H1 (cell line): Measurements from ENCODE around the gene VIPR2. TPM values are rescaled to one million over a fixed set of nuclear protein-coding genes. Genes with fewer than 3 reads are reported as not detected.

Experiments
- CTCF ChIA-PET: fragments of 300-600 bp; sonication (Branson Sonifier 250); formaldehyde crosslinking; loops from one replicate; lab custom pipeline; 2021; ENCODE audit not compliant: partially characterized antibody; lab: Charles Lee
- POLR2A ChIA-PET: fragments of 300-600 bp; sonication (Branson Sonifier 250); formaldehyde crosslinking; loops from one replicate; lab custom pipeline; 2021; ENCODE audit warnings: inconsistent platforms; ENCODE audit not compliant: partially characterized antibody; lab: Charles Lee
- DNase-seq, 2 experiments: peaks; one replicate each; pipeline versions ENCODE4 v3.0.0 to v3.0.0-alpha.2; 2010 to 2022; ENCODE audit warnings: low spot score in 2 of 2, low read depth in 1 of 2, mixed read lengths in 1 of 2
- FAIRE-seq: peaks from 2 replicates; lab custom pipeline; 2011; peaks lifted over from hg19 to GRCh38; lab: Jason Lieb, UNC
- H2AFZ ChIP-seq: 2 replicates; pipeline ENCODE4 v1.8.1; 2012; ENCODE audit warnings: low read length, inconsistent platforms
- H2AK5ac ChIP-seq: 2 replicates; pipeline ENCODE4 v1.6.1; 2013; ENCODE audit warnings: low read depth, low read length
- H2BK120ac ChIP-seq: replicated peaks from 2 replicates; pipeline ENCODE3; 2013; ENCODE audit warnings: low read depth, low read length, inconsistent platforms
- H2BK12ac ChIP-seq: 2 replicates; pipeline ENCODE4 v1.6.1; 2013; ENCODE audit warnings: low read depth, low read length
- H2BK15ac ChIP-seq: 2 replicates; pipeline ENCODE4 v1.6.1; 2013; ENCODE audit warnings: low read length
- H2BK20ac ChIP-seq: 2 replicates; pipeline ENCODE4 v1.6.1; 2013; ENCODE audit warnings: low read length
- H2BK5ac ChIP-seq: 2 replicates; pipeline ENCODE4 v1.6.1; 2013; ENCODE audit warnings: low read depth, low read length
- H3K14ac ChIP-seq: 2 replicates; pipeline ENCODE4 v1.6.1; 2013; ENCODE audit warnings: inconsistent platforms; ENCODE audit not compliant: insufficient read length
- H3K18ac ChIP-seq: 2 replicates; pipeline ENCODE4 v1.6.1; 2013; ENCODE audit warnings: low read length; ENCODE audit errors: extremely low read depth
- H3K23ac ChIP-seq: 2 replicates; pipeline ENCODE4 v1.6.1; 2013; ENCODE audit warnings: inconsistent platforms; ENCODE audit not compliant: insufficient read length
- H3K23me2 ChIP-seq: 2 replicates; pipeline ENCODE4 v1.6.1; 2013; ENCODE audit warnings: low read depth, low read length
- H3K27ac ChIP-seq: 2 replicates; pipeline ENCODE4 v1.6.1; 2011; ENCODE audit warnings: low read depth, low read length, inconsistent platforms
- H3K27me3 ChIP-seq, 4 experiments: replicated peaks in 1 of 4; 1 replicate in 1 of 4; 2 replicates in 3 of 4; pipeline versions ENCODE4 v1.6.1 to v1.8.1; 2011 to 2013; ENCODE audit warnings: low read length in 3 of 4, mild to moderate bottlenecking in 3 of 4, inconsistent platforms in 2 of 4, mixed read lengths in 2 of 4, moderate library complexity in 1 of 4; ENCODE audit not compliant: control insufficient read depth in 3 of 4, insufficient read depth in 3 of 4; ENCODE audit errors: extremely low read depth in 1 of 4
- H3K36me3 ChIP-seq, 4 experiments: 2 replicates each; pipeline versions ENCODE4 v1.6.1 to v1.8.1; 2011 to 2013; ENCODE audit warnings: mild to moderate bottlenecking in 4 of 4, low read length in 3 of 4, moderate library complexity in 2 of 4, control low read depth in 1 of 4, inconsistent platforms in 1 of 4; ENCODE audit not compliant: insufficient read depth in 4 of 4, control insufficient read depth in 2 of 4
- H3K4ac ChIP-seq: replicated peaks from 2 replicates; pipeline ENCODE3; 2013; ENCODE audit warnings: low read length, low read depth, mixed read lengths, inconsistent platforms; ENCODE audit not compliant: insufficient read length
- H3K4me1 ChIP-seq, 4 experiments: replicated peaks in 1 of 4; 1 replicate in 1 of 4; 2 replicates in 3 of 4; pipeline versions ENCODE4 v1.6.1 to v1.8.1; 2011 to 2013; ENCODE audit warnings: low read length in 3 of 4, inconsistent platforms in 2 of 4, mixed read lengths in 1 of 4; ENCODE audit not compliant: insufficient read depth in 4 of 4, control insufficient read depth in 3 of 4
- H3K4me2 ChIP-seq, 2 experiments: 2 replicates each; pipeline versions ENCODE4 v1.6.1 to v1.8.1; 2011 to 2013; ENCODE audit warnings: low read depth in 2 of 2, low read length in 2 of 2, control low read depth in 1 of 2, inconsistent platforms in 1 of 2, mild to moderate bottlenecking in 1 of 2; ENCODE audit not compliant: insufficient read depth in 1 of 2
- H3K4me3 ChIP-seq, 4 experiments: fragments of 200-600, 300-600 bp in 1 of 4; sonication (generic), shearing (Covaris generic), sonication (Bioruptor Twin) in 1 of 4; 2 replicates each; pipeline versions ENCODE4 v1.5.1 to v1.8.1; 2011 to 2016; ENCODE audit warnings: low read length in 4 of 4, low read depth in 3 of 4, control low read depth in 2 of 4, inconsistent platforms in 2 of 4, mild to moderate bottlenecking in 2 of 4, mixed read lengths in 1 of 4, moderate library complexity in 1 of 4; ENCODE audit not compliant: insufficient read depth in 2 of 4; ENCODE audit errors: extremely low read depth in 1 of 4
- H3K56ac ChIP-seq: replicated peaks from 2 replicates; pipeline ENCODE3; 2013; ENCODE audit warnings: low read depth, mild to moderate bottlenecking, mixed read lengths, low read length, inconsistent platforms; ENCODE audit not compliant: insufficient read length
- H3K79me1 ChIP-seq: 2 replicates; pipeline ENCODE4 v1.6.1; 2013; ENCODE audit warnings: low read depth, low read length, control low read depth
- H3K79me2 ChIP-seq, 2 experiments: 2 replicates each; pipeline versions ENCODE4 v1.6.1 to v1.8.1; 2012 to 2013; ENCODE audit warnings: low read length in 2 of 2, mild to moderate bottlenecking in 2 of 2, inconsistent platforms in 1 of 2; ENCODE audit not compliant: insufficient read depth in 2 of 2, control insufficient read depth in 1 of 2
- H3K9ac ChIP-seq, 4 experiments: replicated peaks in 1 of 4; 1 replicate in 1 of 4; 2 replicates in 3 of 4; pipeline versions ENCODE4 v1.6.1 to v1.8.1; 2011 to 2013; ENCODE audit warnings: low read depth in 3 of 4, low read length in 3 of 4, control low read depth in 2 of 4, mild to moderate bottlenecking in 2 of 4, moderate library complexity in 2 of 4, inconsistent platforms in 1 of 4; ENCODE audit errors: extremely low read depth in 1 of 4
- H3K9me3 ChIP-seq, 2 experiments: 2 replicates each; pipeline versions ENCODE4 v1.6.1 to v1.8.1; 2012 to 2013; ENCODE audit warnings: mild to moderate bottlenecking in 2 of 2, moderate library complexity in 2 of 2, control low read depth in 1 of 2, inconsistent platforms in 1 of 2, low read depth in 1 of 2, low read length in 1 of 2, mixed read lengths in 1 of 2; ENCODE audit not compliant: insufficient read depth in 2 of 2
- H4K20me1 ChIP-seq, 2 experiments: replicated peaks in 1 of 2; 2 replicates each; pipeline versions ENCODE3 to v1.8.1; 2011 to 2013; ENCODE audit warnings: inconsistent platforms in 2 of 2, low read length in 2 of 2, mild to moderate bottlenecking in 1 of 2; ENCODE audit not compliant: insufficient read depth in 2 of 2, control insufficient read depth in 1 of 2
- H4K5ac ChIP-seq: 2 replicates; pipeline ENCODE4 v1.6.1; 2013; ENCODE audit warnings: low read length, low read depth, mixed read lengths, inconsistent platforms; ENCODE audit not compliant: insufficient read length
- H4K8ac ChIP-seq: 2 replicates; pipeline ENCODE4 v1.8.0; 2013; ENCODE audit warnings: mild to moderate bottlenecking, moderate library complexity, low read length, inconsistent platforms; ENCODE audit not compliant: insufficient read depth; ENCODE audit errors: extremely low read depth
- H4K91ac ChIP-seq: replicated peaks from 2 replicates; pipeline ENCODE3; 2013; ENCODE audit warnings: low read length, mixed read lengths, inconsistent platforms; ENCODE audit not compliant: insufficient read length
- BRCA1 ChIP-seq: IDR thresholded peaks from 2 replicates; pipeline ENCODE4 v1.6.1; 2012; ENCODE audit warnings: low read depth, low read length, improper control_type of control experiment
- CHD1 ChIP-seq: IDR thresholded peaks from 2 replicates; pipeline ENCODE4 v1.6.1; 2012; ENCODE audit warnings: low read depth, low read length, improper control_type of control experiment
- EZH2 ChIP-seq: fragments of 200-600 bp; sonication (generic); IDR thresholded peaks from 2 replicates; pipeline ENCODE4 v1.7.1; 2012; ENCODE audit warnings: low read depth, mild to moderate bottlenecking, moderate library complexity, low read length, inconsistent platforms; ENCODE audit not compliant: severe bottlenecking
- MAFK ChIP-seq: IDR thresholded peaks from 2 replicates; pipeline ENCODE4 v1.6.1; 2012; ENCODE audit warnings: low read depth, mild to moderate bottlenecking, improper control_type of control experiment, low read length
- PHF8 ChIP-seq: fragments of 200-600 bp; sonication (generic); conservative IDR thresholded peaks from 2 replicates; pipeline ENCODE4 v1.7.1; 2012; ENCODE audit warnings: low read depth, mild to moderate bottlenecking, inconsistent platforms, low read length, moderate library complexity
- SP1 ChIP-seq: IDR thresholded peaks from 2 replicates; pipeline ENCODE4 v1.6.1; 2011; ENCODE audit warnings: low read depth, low read length
- SUZ12 ChIP-seq: fragments of 200-600 bp; sonication (generic); IDR thresholded peaks from 2 replicates; pipeline ENCODE4 v1.6.1; 2012; ENCODE audit warnings: mild to moderate bottlenecking, inconsistent platforms, low read length, moderate library complexity, mixed read lengths
- WGBS, 2 experiments: shearing (Covaris generic) in 1 of 2; methylation state at CpG; one replicate each; pipeline versions ENCODE4 v1.1.6 to v1.1.7; 2013 to 2015; ENCODE audit warnings: low lambda C conversion rate in 2 of 2, mixed read lengths in 2 of 2, inconsistent platforms in 1 of 2, low coverage in 1 of 2, missing lambda C conversion rate in 1 of 2; ENCODE audit not compliant: insufficient replicate concordance in 2 of 2, insufficient coverage in 1 of 2, insufficient read length in 1 of 2; ENCODE audit errors: extremely low coverage in 1 of 2, missing lambda C conversion rate in 1 of 2; 5-methylcytosine and 5-hydroxymethylcytosine counted together
- polyA plus RNA-seq, 7 experiments: library from polyadenylated mRNA; depleted of rRNA in 3 of 7; stranded (reverse) in 5 of 7; unstranded in 2 of 7; fragments of >200 nt in 5 of 7; fragments of 200-250 nt in 2 of 7; gene quantifications; 1 replicate in 5 of 7; 2 replicates in 1 of 7; 4 replicates in 1 of 7; pipeline versions ENCODE4 v1.2.1 to v1.2.3, GENCODE V29; 2011 to 2013; ENCODE audit warnings: missing spikeins in 2 of 7, mixed read lengths in 2 of 7
- total RNA-seq: library from RNA; stranded (reverse); fragmentation: NEBNext Ultra II Directional; extraction: Animal tissue kit (Norgen Biotek cat#: 25700); gene quantifications from 2 replicates; pipeline ENCODE4 v1.2.1, GENCODE V29; 2021
- TF ChIP-seq, protein P1 (sequence below): IDR thresholded peaks from 2 replicates; pipeline ENCODE4 v1.6.1; 2012; ENCODE audit warnings: inconsistent platforms
- TF ChIP-seq, protein P2 (sequence below): IDR thresholded peaks from 2 replicates; pipeline ENCODE4 v1.6.1; 2012; ENCODE audit warnings: inconsistent platforms

The VIPR2 gene
- total and polyA plus RNA-seq, 2 of the 8 experiments (the other 6 are each of a cell fraction or from before 2014, with no cell fraction given) = 2.4 to 6.3 TPM

DNA sequence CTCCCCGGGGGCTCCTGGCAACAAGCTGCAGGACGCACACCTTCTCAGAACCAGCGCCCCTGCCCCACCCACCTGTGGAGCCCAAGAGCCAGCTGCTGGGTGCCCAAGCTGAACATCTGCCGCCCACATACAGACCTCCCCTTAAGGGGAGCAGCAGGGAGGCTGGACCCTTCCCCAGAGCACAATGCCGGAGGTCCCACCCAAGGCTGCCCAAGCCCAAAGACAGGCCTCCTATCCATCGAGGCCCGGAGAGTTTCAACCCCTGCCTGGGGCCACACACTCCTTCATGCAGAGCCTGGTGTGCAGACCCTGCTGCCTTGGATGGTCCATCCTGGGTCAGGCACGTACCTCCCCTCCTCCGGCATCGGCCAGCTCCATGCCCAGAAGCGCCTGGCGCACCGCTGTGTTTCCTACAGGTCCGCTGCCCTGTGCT is 48.7 kb downstream of the VIPR2 start:
- Histone ChIP-seq H3K79me2 (no peaks in the 10 kb centered on the region), H2BK20ac (no peak overlapping the region), H3K4me3 (no peak overlapping the region), H3K23ac (no peak overlapping the region), H3K27ac (no peak overlapping the region), H2BK12ac (no peak overlapping the region), H2AFZ (no peak overlapping the region), H2BK15ac (no peak overlapping the region), H4K8ac (no peak overlapping the region), H4K20me1 (no peaks in the 10 kb centered on the region), H3K27me3 (no peaks in the 10 kb centered on the region), H2BK5ac (no peak overlapping the region), H3K4me1 (no peaks in the 10 kb centered on the region), H4K5ac (no peak overlapping the region), H3K23me2 (no peaks in the 10 kb centered on the region), H3K9ac (no peak overlapping the region), H3K79me1 (no peaks in the 10 kb centered on the region), H3K9me3 (no peaks in the 10 kb centered on the region), H2AK5ac (no peak overlapping the region), H3K14ac (no peak overlapping the region), H3K56ac (no peak overlapping the region), H3K4me2 (no peak overlapping the region), H3K4ac (no peak overlapping the region), H3K18ac (no peak overlapping the region), H3K36me3 (no peaks in the 10 kb centered on the region), H2BK120ac (no peak overlapping the region), H4K91ac (no peak overlapping the region)
- 92% methylated on average over 14 of the region's 14 CpGs; no CpG with 5 or more reads in 1 of the 2 experiments for WGBS, 2 experiments
- FAIRE-seq (no peak), DNase-seq (no peak)
- POLR2A ChIA-PET = no interaction called here
- CTCF ChIA-PET = interaction anchor here (1.2 kb wide), 1 partner anchor 66 kb away, joined by 3 read pairs; no protein-coding TSS in a partner anchor
- TF ChIP-seq SP1 (no peak), MAFK (no peak), CHD1 (no peak), PHF8 (no peak), SUZ12 (no peak), BRCA1 (no peak), EZH2 (no peak)
- TF ChIP-seq, protein P1, sequence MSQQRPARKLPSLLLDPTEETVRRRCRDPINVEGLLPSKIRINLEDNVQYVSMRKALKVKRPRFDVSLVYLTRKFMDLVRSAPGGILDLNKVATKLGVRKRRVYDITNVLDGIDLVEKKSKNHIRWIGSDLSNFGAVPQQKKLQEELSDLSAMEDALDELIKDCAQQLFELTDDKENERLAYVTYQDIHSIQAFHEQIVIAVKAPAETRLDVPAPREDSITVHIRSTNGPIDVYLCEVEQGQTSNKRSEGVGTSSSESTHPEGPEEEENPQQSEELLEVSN = no peak
- TF ChIP-seq, protein P2, sequence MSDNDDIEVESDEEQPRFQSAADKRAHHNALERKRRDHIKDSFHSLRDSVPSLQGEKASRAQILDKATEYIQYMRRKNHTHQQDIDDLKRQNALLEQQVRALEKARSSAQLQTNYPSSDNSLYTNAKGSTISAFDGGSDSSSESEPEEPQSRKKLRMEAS = no peak
